Measurements from ENCODE around the gene L3HYPDH.

L3HYPDH gene

DNA sequence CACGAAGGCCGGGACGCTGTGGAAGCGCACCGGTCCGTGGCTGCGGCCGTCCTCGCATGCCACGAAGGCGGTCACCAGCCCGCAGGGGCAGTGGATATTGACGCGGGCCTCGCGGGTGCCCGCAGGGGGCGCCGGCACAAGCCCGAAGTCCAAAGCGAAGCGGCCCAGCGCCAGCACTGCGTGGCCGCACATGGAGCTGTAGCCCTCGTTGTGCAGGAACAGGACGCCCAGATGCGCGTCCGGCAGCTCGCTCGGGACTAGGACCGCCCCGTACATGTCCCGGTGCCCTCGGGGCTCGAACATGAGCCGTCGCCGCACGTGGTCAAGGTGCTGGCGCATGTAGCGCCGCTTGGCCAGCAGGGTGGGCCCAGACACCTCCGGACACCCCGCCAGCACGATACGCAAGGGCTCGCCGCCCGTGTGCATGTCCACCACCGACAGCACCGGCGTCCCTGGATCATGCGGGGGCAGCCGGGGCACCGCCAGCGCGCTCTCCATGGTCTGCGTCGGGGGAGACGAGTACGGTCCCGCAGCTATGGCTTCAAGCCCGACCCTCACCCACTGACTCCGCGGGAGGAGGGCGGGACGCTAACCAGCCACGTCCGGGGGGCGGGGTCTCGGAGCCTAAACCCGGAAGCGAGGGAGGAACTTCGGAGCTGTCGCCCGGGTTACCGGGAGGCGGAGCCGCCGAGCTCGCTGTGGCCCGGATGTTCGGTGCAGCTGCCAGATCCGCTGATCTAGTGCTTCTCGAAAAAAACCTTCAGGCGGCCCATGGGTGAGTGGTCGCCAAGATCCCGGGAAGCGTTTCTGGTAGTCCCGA lies at the start of gene L3HYPDH, which contains the start of gene JKAMP:
TSS of gene L3HYPDH (minus strand) at position 590 of the 820 bp plus-strand sequence. CDS start at position 498, 92 bp downstream.
TSS of gene JKAMP (plus strand) at position 699 of the 820 bp plus-strand sequence. CDS start at position 772, 73 bp downstream.
- H3K4me1 Mint-ChIP-seq (ENCODE audit: low read depth) = peaks cover 57% of the 10 kb centered on the region
- H3K4me3 Mint-ChIP-seq = peak within 1 kb of the TSS; percentile 94
- H3K27me3 Mint-ChIP-seq = no peaks in the 10 kb centered on the region
- peak within 1 kb of the TSS; percentile 91 for H3K27ac Mint-ChIP-seq
- no peaks in the 10 kb centered on the region for H3K9me3 Mint-ChIP-seq
- peaks cover 40% of the 10 kb centered on the region for H3K36me3 Mint-ChIP-seq (ENCODE audit: low read depth)

DNA sequence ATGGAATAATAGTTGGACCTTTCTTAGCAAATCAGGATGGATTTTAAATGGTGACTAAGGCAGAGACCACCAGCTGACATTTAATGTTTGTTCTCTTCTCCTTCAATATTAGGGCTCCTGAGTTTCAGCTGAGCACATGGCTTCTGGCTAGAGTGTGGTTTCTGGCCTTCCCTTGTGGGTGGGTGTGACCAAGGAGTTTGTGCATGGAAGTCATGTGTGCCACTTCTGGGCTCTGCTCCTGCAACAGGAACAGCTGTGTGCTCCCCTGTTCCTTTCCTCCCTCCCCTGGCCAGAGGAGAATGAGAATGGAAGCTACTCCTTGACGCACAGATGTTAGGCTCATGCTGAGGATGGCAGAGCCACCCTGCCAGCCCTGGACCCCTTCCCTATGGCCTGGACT lies 48.2 kb upstream of the L3HYPDH start:
- Mint-ChIP-seq H3K9me3 (peaks cover 4% of the 10 kb centered on the region), H3K4me1 (ENCODE audit: low read depth) (no peaks in the 10 kb centered on the region), H3K27ac (no peak overlapping the region), H3K36me3 (ENCODE audit: low read depth) (no peaks in the 10 kb centered on the region), H3K27me3 (peaks cover 14% of the 10 kb centered on the region), H3K4me3 (no peak overlapping the region)

DNA sequence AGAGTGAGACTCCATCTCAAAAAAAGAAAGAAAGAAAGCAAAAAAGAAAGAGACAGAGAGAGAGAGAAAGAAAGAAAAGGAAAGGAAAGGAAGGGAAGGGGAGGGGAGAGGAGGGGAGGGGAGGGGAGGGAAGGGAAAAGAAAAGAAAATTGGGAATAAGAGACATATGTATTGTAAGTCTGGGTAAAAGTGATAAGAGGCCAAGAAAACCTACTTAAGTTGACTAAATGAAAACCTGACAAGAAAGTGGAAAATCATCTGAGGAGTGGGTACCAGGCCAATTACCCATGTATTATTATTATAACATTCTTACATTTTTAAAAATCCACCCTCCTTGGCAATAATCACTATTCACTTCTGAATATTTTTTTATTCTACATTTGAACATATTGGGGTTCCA lies 46.1 kb upstream of the L3HYPDH start:
- H3K27ac Mint-ChIP-seq = no peak overlapping the region
- no peaks in the 10 kb centered on the region for H3K36me3 Mint-ChIP-seq (ENCODE audit: low read depth)
- no peaks in the 10 kb centered on the region for H3K4me1 Mint-ChIP-seq (ENCODE audit: low read depth)
- H3K9me3 Mint-ChIP-seq = peaks cover 4% of the 10 kb centered on the region
- H3K27me3 Mint-ChIP-seq = peaks cover 13% of the 10 kb centered on the region
- no peak overlapping the region for H3K4me3 Mint-ChIP-seq

DNA sequence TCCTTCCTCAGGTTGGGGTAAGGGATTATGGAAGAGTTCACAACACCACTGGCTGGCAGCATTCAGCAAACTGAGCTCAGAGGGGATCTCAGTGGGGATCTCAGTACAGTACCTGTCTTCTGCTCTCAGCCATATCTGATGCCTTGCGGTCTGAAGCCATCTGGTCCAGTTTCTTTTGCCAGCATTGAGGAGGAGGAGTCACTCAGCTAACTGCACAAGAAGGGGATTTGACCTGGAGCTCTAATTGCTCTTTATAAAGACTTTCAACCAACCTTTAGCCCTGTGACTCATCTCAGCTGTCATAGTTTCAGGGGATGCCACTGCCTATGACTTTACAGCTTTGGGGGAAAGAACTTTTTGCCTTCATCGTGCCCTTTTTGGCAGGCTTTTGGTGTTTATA lies 45.0 kb upstream of the L3HYPDH start:
- Mint-ChIP-seq H3K27me3 (peaks cover 17% of the 10 kb centered on the region), H3K36me3 (ENCODE audit: low read depth) (no peaks in the 10 kb centered on the region), H3K27ac (no peak overlapping the region), H3K4me1 (ENCODE audit: low read depth) (no peaks in the 10 kb centered on the region), H3K9me3 (peaks cover 4% of the 10 kb centered on the region), H3K4me3 (no peak overlapping the region)

DNA sequence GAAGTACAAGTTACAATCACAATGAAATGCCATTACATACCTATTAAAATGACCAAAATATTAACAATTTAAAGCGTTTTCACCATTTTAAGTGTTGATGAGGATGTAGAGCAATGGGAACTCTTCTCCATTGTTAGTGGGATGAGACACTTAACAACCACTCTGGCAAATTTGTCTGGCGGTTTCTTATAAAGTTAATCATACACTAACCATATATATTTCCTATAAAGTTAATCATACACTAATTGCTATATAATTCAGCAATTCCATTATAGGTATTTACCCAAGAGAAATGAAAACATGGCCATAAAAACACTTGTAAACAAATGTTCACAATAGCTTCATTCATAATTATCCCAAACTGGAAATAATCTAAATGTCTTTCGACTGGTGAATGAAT lies 36.0 kb upstream of the L3HYPDH start:
- H3K9me3 Mint-ChIP-seq = no peaks in the 10 kb centered on the region
- H3K27me3 Mint-ChIP-seq = peaks cover 19% of the 10 kb centered on the region

DNA sequence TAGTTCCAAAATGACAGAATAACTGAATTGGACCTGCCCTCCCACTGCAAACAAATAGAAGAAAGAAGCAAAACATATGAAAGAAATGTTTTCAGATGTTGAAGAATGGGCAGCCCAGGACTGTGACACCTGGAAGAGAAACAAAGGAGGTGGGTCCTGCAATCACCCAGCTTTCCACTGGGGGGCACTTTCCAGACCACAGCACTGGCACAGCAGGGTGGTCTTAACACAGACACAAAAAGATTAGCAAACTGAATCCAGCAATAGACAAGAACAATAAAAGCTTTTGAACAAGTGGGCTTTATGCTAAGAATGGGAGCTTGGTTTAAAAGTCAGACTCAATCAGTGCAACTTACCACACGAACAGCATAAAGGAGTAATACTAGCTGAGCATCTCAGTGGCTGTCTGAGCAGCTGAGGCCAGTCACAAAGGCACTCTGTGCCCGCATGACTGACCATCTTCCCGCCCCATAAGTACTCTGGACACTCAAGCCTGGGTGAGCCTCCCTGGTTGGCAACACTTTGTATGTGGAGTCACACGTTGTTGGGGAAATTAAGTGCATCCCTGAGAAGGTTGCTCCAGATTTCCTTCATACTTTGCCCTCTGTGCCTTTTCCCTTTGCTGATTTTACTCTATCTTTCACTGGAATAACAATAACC lies 27.8 kb upstream of the L3HYPDH start:
- Mint-ChIP-seq H3K4me1 (ENCODE audit: low read depth) (no peaks in the 10 kb centered on the region), H3K27ac (no peak overlapping the region), H3K4me3 (no peak overlapping the region), H3K9me3 (no peaks in the 10 kb centered on the region), H3K36me3 (ENCODE audit: low read depth) (no peaks in the 10 kb centered on the region), H3K27me3 (peaks cover 15% of the 10 kb centered on the region)

More for the DNA sequence above, 36.0 kb upstream of the L3HYPDH start:
- no peaks in the 10 kb centered on the region for H3K4me1 Mint-ChIP-seq (ENCODE audit: low read depth)
- no peaks in the 10 kb centered on the region for H3K36me3 Mint-ChIP-seq (ENCODE audit: low read depth)
- H3K27ac Mint-ChIP-seq = no peak overlapping the region
- H3K4me3 Mint-ChIP-seq = no peak overlapping the region

DNA sequence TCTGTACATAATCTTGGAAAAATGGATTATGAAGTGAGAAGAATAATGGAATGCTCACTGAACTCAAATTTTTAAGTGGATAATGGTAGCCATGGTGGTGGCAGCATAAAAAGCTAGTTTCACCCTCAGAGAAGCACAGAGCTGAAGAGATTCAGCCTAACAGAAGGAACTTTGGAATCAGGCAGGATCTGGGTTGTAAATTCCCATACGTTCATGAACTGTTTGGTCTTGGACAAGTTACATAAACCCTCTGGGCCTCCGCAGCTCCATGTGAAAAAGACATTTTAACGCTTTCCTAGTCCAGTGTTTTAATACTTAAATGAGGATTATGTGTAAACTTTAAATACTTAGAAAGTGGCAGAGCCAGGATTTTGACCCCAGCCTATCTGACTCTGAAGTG lies 26.8 kb upstream of the L3HYPDH start:
- no peak overlapping the region for H3K27ac Mint-ChIP-seq
- H3K4me1 Mint-ChIP-seq (ENCODE audit: low read depth) = no peaks in the 10 kb centered on the region
- no peaks in the 10 kb centered on the region for H3K36me3 Mint-ChIP-seq (ENCODE audit: low read depth)
- H3K9me3 Mint-ChIP-seq = no peaks in the 10 kb centered on the region
- H3K4me3 Mint-ChIP-seq = no peak overlapping the region
- H3K27me3 Mint-ChIP-seq = peaks cover 10% of the 10 kb centered on the region

DNA sequence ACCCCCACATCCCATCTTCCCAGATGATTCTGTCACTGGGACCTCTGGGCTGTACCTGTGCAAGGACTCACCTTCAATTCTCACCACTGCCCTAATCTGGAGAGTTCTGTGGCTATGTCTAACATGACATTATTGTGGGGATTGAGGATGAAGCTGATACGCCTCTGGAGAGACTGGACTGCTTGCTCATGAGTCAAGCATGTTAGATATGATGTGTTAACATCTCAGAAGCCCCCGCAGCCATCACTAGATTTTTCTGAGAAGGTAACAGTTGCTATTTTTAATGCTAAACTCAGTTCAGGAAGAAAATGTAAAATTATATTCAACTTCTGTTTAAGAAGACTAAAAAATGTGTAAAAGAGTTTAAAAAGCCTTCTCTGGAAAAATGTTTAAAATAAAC lies 25.8 kb upstream of the L3HYPDH start:
- H3K27ac Mint-ChIP-seq = no peak overlapping the region
- no peak overlapping the region for H3K4me3 Mint-ChIP-seq
- peaks cover 7% of the 10 kb centered on the region for H3K27me3 Mint-ChIP-seq
- H3K4me1 Mint-ChIP-seq (ENCODE audit: low read depth) = no peaks in the 10 kb centered on the region
- no peaks in the 10 kb centered on the region for H3K36me3 Mint-ChIP-seq (ENCODE audit: low read depth)
- H3K9me3 Mint-ChIP-seq = no peaks in the 10 kb centered on the region

DNA sequence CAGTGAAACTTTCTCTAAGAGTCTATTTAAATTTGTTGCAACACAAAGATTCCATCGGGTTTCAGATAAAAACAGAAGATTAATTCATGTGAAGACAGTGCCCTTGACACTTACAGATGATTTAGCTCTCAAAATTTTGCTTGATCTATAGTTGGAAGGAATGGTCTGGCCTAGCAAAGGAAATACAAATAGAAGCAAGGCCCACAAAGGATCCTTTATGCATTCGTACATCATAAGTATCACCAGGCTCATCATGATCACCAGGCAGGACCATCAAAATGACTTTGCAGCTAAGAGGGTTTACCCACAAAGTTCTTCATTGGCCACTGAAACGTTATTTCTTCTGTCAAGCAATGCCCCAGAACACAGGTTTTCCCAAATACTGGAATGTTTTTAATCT lies 24.9 kb upstream of the L3HYPDH start:
- no peak overlapping the region for H3K27ac Mint-ChIP-seq

DNA sequence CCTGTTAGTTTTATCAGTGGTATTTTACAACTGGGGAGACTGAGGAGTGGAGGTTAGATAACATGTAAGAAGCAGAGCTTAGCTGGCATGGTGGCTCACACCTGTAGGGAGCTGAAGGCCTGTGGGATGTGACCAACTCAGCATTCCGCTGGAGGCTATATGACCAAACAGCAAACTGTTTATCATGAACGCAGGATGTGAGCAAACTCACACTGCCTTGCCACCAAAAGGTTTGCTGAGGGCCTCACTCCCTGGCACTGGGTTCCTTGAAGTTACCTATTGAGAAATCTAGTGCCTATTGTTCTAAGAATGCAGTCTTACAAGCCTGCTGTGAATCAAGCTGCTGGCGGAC lies 23.5 kb upstream of the L3HYPDH start:
- Mint-ChIP-seq H3K27me3 (peaks cover 7% of the 10 kb centered on the region), H3K27ac (no peak overlapping the region), H3K4me1 (ENCODE audit: low read depth) (peaks cover 4% of the 10 kb centered on the region), H3K9me3 (no peaks in the 10 kb centered on the region), H3K36me3 (ENCODE audit: low read depth) (peaks cover 6% of the 10 kb centered on the region), H3K4me3 (no peak overlapping the region)

More for the DNA sequence above, 24.9 kb upstream of the L3HYPDH start:
- Mint-ChIP-seq H3K36me3 (ENCODE audit: low read depth) (peaks cover 2% of the 10 kb centered on the region), H3K9me3 (no peaks in the 10 kb centered on the region), H3K4me3 (no peak overlapping the region), H3K4me1 (ENCODE audit: low read depth) (peaks cover 4% of the 10 kb centered on the region), H3K27me3 (peaks cover 7% of the 10 kb centered on the region)

DNA sequence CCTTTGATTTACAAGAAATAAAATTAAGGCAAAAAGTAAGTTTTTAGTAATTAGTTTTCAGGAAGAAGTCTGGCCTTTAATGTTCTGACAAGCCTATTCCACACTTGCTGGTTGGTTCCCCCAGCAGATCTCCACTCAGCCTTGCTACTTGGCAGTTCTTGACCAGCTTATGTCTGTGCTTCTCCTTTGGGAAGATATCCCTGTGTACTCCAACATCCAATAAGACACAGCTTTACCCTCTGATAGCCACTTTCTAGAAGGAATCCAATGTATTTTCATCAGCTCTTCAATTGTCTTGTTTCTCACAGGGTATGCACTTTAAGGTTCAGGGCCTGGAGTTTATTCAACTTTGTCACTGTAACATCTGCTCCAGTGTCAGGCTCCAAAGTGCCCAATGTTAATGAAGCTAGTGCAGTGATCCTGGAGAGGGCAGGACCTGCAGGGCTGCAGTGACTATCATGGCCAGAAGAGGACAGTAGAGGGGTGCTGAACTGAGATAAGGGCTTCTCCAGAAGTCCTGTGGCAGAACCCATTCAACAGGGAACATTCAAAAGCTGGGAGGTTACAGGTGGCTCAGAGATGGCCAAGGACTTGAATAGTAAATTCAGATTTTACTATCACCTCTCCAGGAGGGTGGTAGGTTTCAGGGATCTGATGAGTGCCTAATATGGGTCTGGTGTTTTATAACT lies 23.0 kb upstream of the L3HYPDH start:
- peaks cover 7% of the 10 kb centered on the region for H3K27me3 Mint-ChIP-seq
- H3K4me3 Mint-ChIP-seq = no peak overlapping the region
- no peaks in the 10 kb centered on the region for H3K9me3 Mint-ChIP-seq
- H3K4me1 Mint-ChIP-seq (ENCODE audit: low read depth) = peaks cover 4% of the 10 kb centered on the region
- H3K27ac Mint-ChIP-seq = no peak overlapping the region
- H3K36me3 Mint-ChIP-seq (ENCODE audit: low read depth) = peaks cover 10% of the 10 kb centered on the region

DNA sequence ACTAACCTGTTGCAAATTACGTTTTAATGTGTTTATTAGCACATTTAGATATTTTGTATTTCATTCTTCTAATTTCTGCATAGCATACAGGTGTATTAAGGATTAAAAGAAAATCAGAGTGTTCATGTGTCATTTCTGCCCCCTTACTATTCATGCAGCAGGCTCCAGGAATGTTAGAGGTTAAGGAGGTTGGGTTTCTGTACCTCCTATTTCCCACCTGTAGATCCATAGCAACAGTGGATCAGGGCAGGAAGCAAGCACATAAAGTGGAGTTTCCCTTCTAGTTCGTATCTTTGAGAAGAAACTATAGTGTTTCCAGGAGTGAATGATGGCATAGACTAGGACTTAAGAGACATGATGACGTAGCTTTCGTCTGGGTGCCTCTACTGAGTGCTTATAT lies 19.0 kb upstream of the L3HYPDH start:
- H3K4me1 Mint-ChIP-seq (ENCODE audit: low read depth) = peaks cover 4% of the 10 kb centered on the region
- H3K4me3 Mint-ChIP-seq = no peak overlapping the region
- H3K36me3 Mint-ChIP-seq (ENCODE audit: low read depth) = peaks cover 21% of the 10 kb centered on the region
- no peaks in the 10 kb centered on the region for H3K9me3 Mint-ChIP-seq
- H3K27ac Mint-ChIP-seq = no peak overlapping the region
- no peaks in the 10 kb centered on the region for H3K27me3 Mint-ChIP-seq

DNA sequence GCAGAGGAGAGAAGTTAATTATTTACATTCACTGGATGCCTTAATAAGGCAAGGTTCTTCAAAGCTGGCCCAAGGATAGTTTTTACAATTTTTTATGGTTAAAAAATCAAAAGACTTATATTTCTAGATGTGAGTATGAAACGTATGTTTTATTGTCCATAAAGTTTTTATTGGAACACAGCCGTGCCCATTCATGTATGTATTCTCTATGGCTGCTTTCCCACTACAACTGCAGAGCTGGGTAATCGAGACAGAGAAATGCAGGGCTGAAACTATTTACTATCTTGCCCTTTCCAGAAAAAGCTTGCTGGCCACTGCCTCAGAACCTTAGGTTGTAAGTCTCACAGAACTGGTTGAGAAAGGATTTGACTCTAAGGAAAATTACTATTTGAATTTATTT lies 16.5 kb upstream of the L3HYPDH start:
- Mint-ChIP-seq H3K27me3 (no peaks in the 10 kb centered on the region), H3K4me1 (ENCODE audit: low read depth) (peaks cover 4% of the 10 kb centered on the region), H3K4me3 (no peak overlapping the region), H3K36me3 (ENCODE audit: low read depth) (peaks cover 35% of the 10 kb centered on the region), H3K27ac (no peak overlapping the region), H3K9me3 (no peaks in the 10 kb centered on the region)

DNA sequence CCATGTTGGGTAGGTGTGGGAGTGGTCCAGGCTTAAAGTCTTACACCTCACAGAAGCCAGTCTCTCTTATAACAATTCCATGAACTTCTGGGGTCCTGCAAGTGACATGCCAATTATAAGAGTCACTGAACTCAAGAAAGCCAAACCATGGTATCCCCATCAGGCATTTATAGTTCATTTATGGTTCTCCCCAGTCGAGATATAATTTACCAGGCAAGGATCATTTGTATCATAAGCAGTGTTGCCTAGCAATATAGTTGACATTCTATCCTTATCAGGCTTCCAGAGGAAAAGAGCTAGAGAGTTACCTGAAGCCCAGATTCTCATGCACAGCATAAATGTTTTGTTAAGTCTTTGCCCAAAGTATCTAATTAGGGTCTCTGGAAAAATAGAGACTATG lies 8.2 kb upstream of the L3HYPDH start:
- Mint-ChIP-seq H3K27me3 (no peaks in the 10 kb centered on the region), H3K27ac (no peak overlapping the region), H3K4me1 (ENCODE audit: low read depth) (peaks cover 24% of the 10 kb centered on the region), H3K9me3 (no peaks in the 10 kb centered on the region), H3K36me3 (ENCODE audit: low read depth) (peaks cover 87% of the 10 kb centered on the region), H3K4me3 (no peak overlapping the region)

DNA sequence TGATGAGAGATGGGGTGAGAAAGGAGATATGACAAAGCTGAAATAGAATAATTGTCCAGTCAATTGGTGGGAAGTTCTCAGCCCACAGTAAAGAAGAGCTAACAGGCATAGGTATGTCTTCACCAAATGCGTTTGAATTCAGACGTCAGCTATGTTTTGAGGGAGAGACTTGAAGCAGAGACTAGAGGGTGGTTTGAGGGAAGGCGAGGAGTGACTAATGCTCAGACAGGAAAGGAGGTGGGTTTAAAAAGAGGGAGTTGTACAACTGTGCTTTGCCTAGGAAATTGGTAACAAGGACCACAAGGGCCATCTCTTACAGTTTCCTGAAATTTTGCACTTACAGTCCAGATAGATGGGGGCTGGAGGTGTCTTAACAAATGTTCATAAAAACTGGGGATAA lies 6.5 kb upstream of the L3HYPDH start:
- no peak overlapping the region for H3K4me3 Mint-ChIP-seq

More for the DNA sequence above, 6.5 kb upstream of the L3HYPDH start:
- Mint-ChIP-seq H3K4me1 (ENCODE audit: low read depth) (peaks cover 29% of the 10 kb centered on the region), H3K36me3 (ENCODE audit: low read depth) (peaks cover 76% of the 10 kb centered on the region), H3K27ac (no peak overlapping the region), H3K27me3 (no peaks in the 10 kb centered on the region), H3K9me3 (no peaks in the 10 kb centered on the region)
